Osteoblast (primary cell): ENCODE data around the gene CDK18. TPM values are rescaled to one million over a fixed set of nuclear protein-coding genes. Genes with fewer than 3 reads are reported as not detected.

Source experiments
- DNase-seq: peaks from one replicate; pipeline ENCODE4 v3.0.0; 2011; ENCODE audit warnings: low spot score, mixed read lengths; ENCODE audit not compliant: insufficient read length; ENCODE audit errors: missing footprints
- H2AFZ ChIP-seq: 2 replicates; pipeline ENCODE4 v1.6.0; 2011; ENCODE audit warnings: mild to moderate bottlenecking, low read length
- H3K27ac ChIP-seq: 2 replicates; pipeline ENCODE4 v1.5.1; 2011; ENCODE audit warnings: mild to moderate bottlenecking, low read depth, low read length, moderate library complexity
- H3K27me3 ChIP-seq: 2 replicates; pipeline ENCODE4 v1.6.0; 2012; ENCODE audit warnings: mild to moderate bottlenecking, control low read depth, inconsistent platforms, low read length, moderate library complexity; ENCODE audit not compliant: insufficient read depth
- H3K36me3 ChIP-seq: 2 replicates; pipeline ENCODE4 v1.5.1; 2011; ENCODE audit warnings: mild to moderate bottlenecking, low read length, control low read depth, moderate library complexity; ENCODE audit not compliant: insufficient read depth
- H3K4me1 ChIP-seq: 2 replicates; pipeline ENCODE4 v1.5.1; 2011; ENCODE audit warnings: mild to moderate bottlenecking, low read length, control low read depth, moderate library complexity; ENCODE audit not compliant: insufficient read depth
- H3K4me2 ChIP-seq: 2 replicates; pipeline ENCODE4 v1.6.0; 2011; ENCODE audit warnings: mild to moderate bottlenecking, low read length; ENCODE audit not compliant: insufficient read depth
- H3K4me3 ChIP-seq: fragments of 200-600 bp; sonication (generic); 3 replicates; pipeline ENCODE4 v1.5.1; 2012; ENCODE audit warnings: mild to moderate bottlenecking, low read length, inconsistent platforms; ENCODE audit not compliant: insufficient read depth
- H3K79me2 ChIP-seq: 2 replicates; pipeline ENCODE4 v1.6.0; 2012; ENCODE audit warnings: mild to moderate bottlenecking, low read length, control low read depth, inconsistent platforms; ENCODE audit not compliant: insufficient read depth
- H3K9me3 ChIP-seq: 2 replicates; pipeline ENCODE4 v1.5.1; 2011; ENCODE audit warnings: low read depth, low read length, control low read depth
- H4K20me1 ChIP-seq: 2 replicates; pipeline ENCODE4 v1.6.0; 2012; ENCODE audit warnings: mild to moderate bottlenecking, low read length, control low read depth; ENCODE audit not compliant: insufficient read depth
- total RNA-seq: library from RNA; depleted of rRNA; stranded (reverse); fragments of >200 nt; gene quantifications from 2 replicates; pipeline ENCODE4 v1.2.3, GENCODE V29; 2012
- TF ChIP-seq, protein P1 (sequence below): IDR thresholded peaks from 2 replicates; pipeline ENCODE4 v1.5.1; 2011; ENCODE audit warnings: mild to moderate bottlenecking, low read depth, low read length, moderate library complexity; ENCODE audit errors: extremely low read depth

The CDK18 gene
- total RNA-seq, 1 donor: 0.72 TPM

DNA sequence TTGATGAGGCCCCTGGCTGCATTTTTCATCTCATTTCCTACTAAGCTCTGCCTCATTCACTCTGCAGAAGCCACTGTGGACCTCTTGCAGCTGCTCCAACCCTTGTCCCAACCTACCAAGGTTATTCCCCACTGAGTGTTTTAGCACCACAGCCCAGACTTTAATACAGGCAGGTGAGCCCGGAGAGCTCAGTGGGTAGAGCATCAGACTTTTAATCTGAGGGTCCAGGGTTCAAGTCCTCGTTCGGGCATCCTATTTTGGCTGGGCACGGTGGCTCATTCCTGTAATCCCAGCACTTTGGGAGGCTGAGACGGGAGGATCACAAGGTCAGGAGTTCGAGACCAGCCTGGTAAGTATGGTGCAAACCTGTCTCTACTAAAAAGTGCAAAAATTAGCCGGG is 30.5 kb upstream of the CDK18 start:
- no peak overlapping the region for H2AFZ ChIP-seq
- no peaks in the 10 kb centered on the region for H3K36me3 ChIP-seq
- no peaks in the 10 kb centered on the region for H3K79me2 ChIP-seq
- no peaks in the 10 kb centered on the region for H4K20me1 ChIP-seq
- H3K4me1 ChIP-seq: peaks cover 8% of the 10 kb centered on the region
- DNase-seq: no peak
- no peak overlapping the region for H3K4me3 ChIP-seq
- no peak overlapping the region for H3K27ac ChIP-seq
- no peak overlapping the region for H3K4me2 ChIP-seq
- peaks cover 5% of the 10 kb centered on the region for H3K27me3 ChIP-seq
- no peaks in the 10 kb centered on the region for H3K9me3 ChIP-seq
- TF ChIP-seq, protein P1, sequence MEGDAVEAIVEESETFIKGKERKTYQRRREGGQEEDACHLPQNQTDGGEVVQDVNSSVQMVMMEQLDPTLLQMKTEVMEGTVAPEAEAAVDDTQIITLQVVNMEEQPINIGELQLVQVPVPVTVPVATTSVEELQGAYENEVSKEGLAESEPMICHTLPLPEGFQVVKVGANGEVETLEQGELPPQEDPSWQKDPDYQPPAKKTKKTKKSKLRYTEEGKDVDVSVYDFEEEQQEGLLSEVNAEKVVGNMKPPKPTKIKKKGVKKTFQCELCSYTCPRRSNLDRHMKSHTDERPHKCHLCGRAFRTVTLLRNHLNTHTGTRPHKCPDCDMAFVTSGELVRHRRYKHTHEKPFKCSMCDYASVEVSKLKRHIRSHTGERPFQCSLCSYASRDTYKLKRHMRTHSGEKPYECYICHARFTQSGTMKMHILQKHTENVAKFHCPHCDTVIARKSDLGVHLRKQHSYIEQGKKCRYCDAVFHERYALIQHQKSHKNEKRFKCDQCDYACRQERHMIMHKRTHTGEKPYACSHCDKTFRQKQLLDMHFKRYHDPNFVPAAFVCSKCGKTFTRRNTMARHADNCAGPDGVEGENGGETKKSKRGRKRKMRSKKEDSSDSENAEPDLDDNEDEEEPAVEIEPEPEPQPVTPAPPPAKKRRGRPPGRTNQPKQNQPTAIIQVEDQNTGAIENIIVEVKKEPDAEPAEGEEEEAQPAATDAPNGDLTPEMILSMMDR: no peak

GRCh38 chr1:205474571-205474970 is 29.9 kb upstream of the CDK18 start:
- H3K4me1 ChIP-seq: peaks cover 8% of the 10 kb centered on the region
- DNase-seq: peak; percentile 48
- TF ChIP-seq, protein P1: no peak
- peaks cover 5% of the 10 kb centered on the region for H3K27me3 ChIP-seq
- H2AFZ ChIP-seq: no peak overlapping the region
- no peak overlapping the region for H3K4me2 ChIP-seq
- H4K20me1 ChIP-seq: no peaks in the 10 kb centered on the region
- H3K4me3 ChIP-seq: no peak overlapping the region
- no peaks in the 10 kb centered on the region for H3K79me2 ChIP-seq
- H3K36me3 ChIP-seq: no peaks in the 10 kb centered on the region
- H3K27ac ChIP-seq: no peak overlapping the region
- H3K9me3 ChIP-seq: no peaks in the 10 kb centered on the region

DNA sequence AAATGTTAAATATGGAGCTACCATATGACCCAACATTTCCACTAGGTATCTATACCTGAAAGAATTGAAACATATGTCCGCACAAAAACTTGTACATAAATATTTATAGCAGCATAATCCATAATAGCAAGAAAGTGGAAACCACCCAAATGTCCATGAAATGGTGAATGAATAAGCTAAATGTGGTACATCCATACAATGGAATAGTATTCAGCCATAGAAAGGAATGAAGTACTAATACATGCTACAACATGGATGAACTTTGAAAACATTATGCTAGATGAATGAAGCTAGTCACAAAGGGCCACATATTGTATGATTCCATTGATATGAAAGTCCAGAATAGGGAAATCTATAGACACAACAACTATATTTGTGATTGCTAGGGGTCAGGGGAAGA is 28.6 kb upstream of the CDK18 start:
- peaks cover 16% of the 10 kb centered on the region for H3K27me3 ChIP-seq
- H3K36me3 ChIP-seq: no peaks in the 10 kb centered on the region
- H2AFZ ChIP-seq: no peak overlapping the region
- H3K4me1 ChIP-seq: peaks cover 8% of the 10 kb centered on the region
- TF ChIP-seq, protein P1: no peak
- H3K4me2 ChIP-seq: no peak overlapping the region
- no peaks in the 10 kb centered on the region for H3K9me3 ChIP-seq
- no peak overlapping the region for H3K4me3 ChIP-seq
- H3K79me2 ChIP-seq: no peaks in the 10 kb centered on the region
- no peak for DNase-seq
- H4K20me1 ChIP-seq: no peaks in the 10 kb centered on the region
- H3K27ac ChIP-seq: no peak overlapping the region

DNA sequence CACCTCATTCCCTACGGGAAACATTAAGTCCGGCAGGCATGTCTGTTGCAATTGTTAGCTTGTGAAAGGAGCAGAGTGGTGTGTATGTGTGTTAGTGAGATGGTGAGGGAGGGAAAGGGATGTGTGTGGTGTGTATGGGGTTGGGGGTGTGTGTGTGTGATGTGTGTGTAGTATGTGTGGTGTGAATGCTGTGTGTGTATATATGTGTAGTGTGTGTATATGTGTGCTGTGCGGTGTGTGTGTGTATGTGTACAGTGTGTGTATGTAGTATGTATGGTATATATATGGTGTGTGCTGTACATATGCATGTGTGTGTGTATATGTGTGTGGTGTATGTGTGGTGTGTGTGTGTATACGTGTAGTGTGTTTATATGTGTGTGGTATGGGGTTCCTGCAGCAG is 27.8 kb upstream of the CDK18 start:
- H3K4me1 ChIP-seq: peaks cover 8% of the 10 kb centered on the region
- no peak overlapping the region for H3K27ac ChIP-seq
- DNase-seq: peak; percentile 41
- no peak overlapping the region for H2AFZ ChIP-seq
- H4K20me1 ChIP-seq: no peaks in the 10 kb centered on the region
- H3K36me3 ChIP-seq: no peaks in the 10 kb centered on the region
- peaks cover 23% of the 10 kb centered on the region for H3K27me3 ChIP-seq
- no peak overlapping the region for H3K4me2 ChIP-seq
- TF ChIP-seq, protein P1: no peak
- no peak overlapping the region for H3K4me3 ChIP-seq
- no peaks in the 10 kb centered on the region for H3K79me2 ChIP-seq
- H3K9me3 ChIP-seq: no peaks in the 10 kb centered on the region
